ENCODE measurements around the gene E2F4.

E2F4 gene

GRCh38 chr16:67191995-67192681, at the start of gene E2F4:
Gene E2F4 (plus strand): TSS chr16:67192155. CDS start chr16:67192228, 73 bp downstream.
- peak; percentile 97 for DNase-seq (ENCODE audit: low read depth, low spot score)

- no peak for DNase-seq (ENCODE audit: low read depth, low spot score)
These were observed 49.6 kb upstream of the E2F4 start for GRCh38 chr16:67142342-67142741.

GRCh38 chr16:67144943-67145342, 47.0 kb upstream of the E2F4 start:
- DNase-seq (ENCODE audit: low read depth, low spot score), result no peak

GRCh38 chr16:67145746-67146145, 46.2 kb upstream of the E2F4 start:
- no peak for DNase-seq (ENCODE audit: low read depth, low spot score)

- DNase-seq (ENCODE audit: low read depth, low spot score), result no peak
These were observed 45.2 kb upstream of the E2F4 start for GRCh38 chr16:67146523-67147357.

GRCh38 chr16:67147437-67148140, 44.4 kb upstream of the E2F4 start:
- DNase-seq (ENCODE audit: low read depth, low spot score), result no peak

- no peak for DNase-seq (ENCODE audit: low read depth, low spot score)
These were observed 43.7 kb upstream of the E2F4 start for GRCh38 chr16:67148221-67148620.

GRCh38 chr16:67148656-67149275, 43.2 kb upstream of the E2F4 start:
- DNase-seq (ENCODE audit: low read depth, low spot score), result no peak

GRCh38 chr16:67149276-67150046, 42.5 kb upstream of the E2F4 start:
- no peak for DNase-seq (ENCODE audit: low read depth, low spot score)

- peak; percentile 71 for DNase-seq (ENCODE audit: low read depth, low spot score)
These were observed 41.7 kb upstream of the E2F4 start for GRCh38 chr16:67150047-67150832.

- DNase-seq (ENCODE audit: low read depth, low spot score), result peak; percentile 83
These were observed 41.0 kb upstream of the E2F4 start, which contains the start of gene B3GNT9 for GRCh38 chr16:67150833-67151396. Gene B3GNT9 (minus strand): TSS chr16:67150998. CDS start chr16:67150485, 513 bp downstream.

- no peak for DNase-seq (ENCODE audit: low read depth, low spot score)
These were observed 40.4 kb upstream of the E2F4 start for GRCh38 chr16:67151431-67152097.

- DNase-seq (ENCODE audit: low read depth, low spot score), result no peak
These were observed 37.2 kb upstream of the E2F4 start for GRCh38 chr16:67154578-67155294.

GRCh38 chr16:67155295-67156142, 36.4 kb upstream of the E2F4 start:
- DNase-seq (ENCODE audit: low read depth, low spot score), result peak; percentile 91

- no peak for DNase-seq (ENCODE audit: low read depth, low spot score)
These were observed 35.7 kb upstream of the E2F4 start for GRCh38 chr16:67156143-67156844.

- DNase-seq (ENCODE audit: low read depth, low spot score), result no peak
These were observed 34.7 kb upstream of the E2F4 start for GRCh38 chr16:67157106-67157748.

All from astrocyte of the hippocampus (primary cell).